IPS-18a (cell line): ENCODE measurements around the gene EBPL.
"Not testable (repeated sequence)": the region's sequence is repeated elsewhere in the genome, so short reads cannot be mapped to it uniquely, and the experiment has no call there.

Experiments
- H3K27ac ChIP-seq: one replicate; pipeline ENCODE4 v1.5.1; 2013; ENCODE audit warnings: low read length
- H3K27me3 ChIP-seq: one replicate; pipeline ENCODE4 v1.6.1; 2013; ENCODE audit warnings: mild to moderate bottlenecking, low read length; ENCODE audit not compliant: control insufficient read depth, insufficient read depth
- H3K36me3 ChIP-seq: one replicate; pipeline ENCODE4 v1.6.1; 2013; ENCODE audit warnings: low read depth, low read length; ENCODE audit not compliant: control insufficient read depth
- H3K4me1 ChIP-seq: one replicate; pipeline ENCODE4 v1.6.1; 2013; ENCODE audit warnings: low read depth, low read length; ENCODE audit not compliant: control insufficient read depth
- H3K4me3 ChIP-seq: one replicate; pipeline ENCODE4 v1.5.1; 2013; ENCODE audit warnings: low read length
- H3K9ac ChIP-seq: one replicate; pipeline ENCODE4 v1.6.1; 2013; ENCODE audit warnings: mild to moderate bottlenecking, low read length, moderate library complexity
- H3K9me3 ChIP-seq: one replicate; pipeline ENCODE4 v1.6.1; 2013; ENCODE audit warnings: low read depth, low read length; ENCODE audit not compliant: control insufficient read depth

The EBPL gene

GRCh38 chr13:49690995-49691784 lies at the start of gene EBPL:
Gene EBPL (minus strand): TSS chr13:49691486. CDS start chr13:49691424, 62 bp downstream.
- Histone ChIP-seq H3K4me3 (peak within 1 kb of the TSS; percentile 99), H3K36me3 (peaks cover 17% of the 10 kb centered on the region), H3K27ac (peak within 1 kb of the TSS; percentile 67), H3K9me3 (no peaks in the 10 kb centered on the region), H3K27me3 (no peaks in the 10 kb centered on the region), H3K9ac (peak within 1 kb of the TSS; percentile 91), H3K4me1 (peaks cover 3% of the 10 kb centered on the region)

- H3K27me3 ChIP-seq = no peaks in the 10 kb centered on the region
- no peak overlapping the region for H3K27ac ChIP-seq
- no peaks in the 10 kb centered on the region for H3K4me1 ChIP-seq
- no peak overlapping the region for H3K4me3 ChIP-seq
- peaks cover 10% of the 10 kb centered on the region for H3K36me3 ChIP-seq
- no peaks in the 10 kb centered on the region for H3K9me3 ChIP-seq
- H3K9ac ChIP-seq = no peak overlapping the region
Measured at GRCh38 chr13:49740870-49741269, 49.6 kb upstream of the EBPL start.

- Histone ChIP-seq H3K27me3 (no peaks in the 10 kb centered on the region), H3K9ac (no peak overlapping the region), H3K36me3 (peaks cover 10% of the 10 kb centered on the region), H3K27ac (no peak overlapping the region), H3K4me1 (no peaks in the 10 kb centered on the region), H3K4me3 (no peak overlapping the region), H3K9me3 (no peaks in the 10 kb centered on the region)
Measured at GRCh38 chr13:49739498-49740187, 48.4 kb upstream of the EBPL start.

GRCh38 chr13:49733181-49733951 lies 42.1 kb upstream of the EBPL start:
- Histone ChIP-seq H3K27me3 (no peaks in the 10 kb centered on the region), H3K4me1 (no peaks in the 10 kb centered on the region), H3K4me3 (no peak overlapping the region), H3K27ac (no peak overlapping the region), H3K36me3 (peaks cover 19% of the 10 kb centered on the region), H3K9ac (no peak overlapping the region), H3K9me3 (no peaks in the 10 kb centered on the region)

- H3K9me3 ChIP-seq = no peaks in the 10 kb centered on the region
- H3K27me3 ChIP-seq = no peaks in the 10 kb centered on the region
- H3K9ac ChIP-seq = no peak overlapping the region
- no peak overlapping the region for H3K4me3 ChIP-seq
- no peaks in the 10 kb centered on the region for H3K4me1 ChIP-seq
- H3K36me3 ChIP-seq = peaks cover 20% of the 10 kb centered on the region
- H3K27ac ChIP-seq = no peak overlapping the region
Measured at GRCh38 chr13:49731766-49732165, 40.5 kb upstream of the EBPL start.

- Histone ChIP-seq H3K4me1 (no peaks in the 10 kb centered on the region), H3K36me3 (peaks cover 43% of the 10 kb centered on the region), H3K4me3 (no peak overlapping the region), H3K9ac (no peak overlapping the region), H3K27me3 (no peaks in the 10 kb centered on the region), H3K27ac (no peak overlapping the region), H3K9me3 (no peaks in the 10 kb centered on the region)
Measured at GRCh38 chr13:49716615-49717014, 25.3 kb upstream of the EBPL start.

- H3K27ac ChIP-seq = no peak overlapping the region
- H3K4me3 ChIP-seq = no peak overlapping the region
- H3K4me1 ChIP-seq = no peaks in the 10 kb centered on the region
- no peaks in the 10 kb centered on the region for H3K9me3 ChIP-seq
- no peak overlapping the region for H3K9ac ChIP-seq
- H3K27me3 ChIP-seq = no peaks in the 10 kb centered on the region
- peaks cover 32% of the 10 kb centered on the region for H3K36me3 ChIP-seq
Measured at GRCh38 chr13:49714757-49715156, 23.5 kb upstream of the EBPL start.

GRCh38 chr13:49711218-49711863 lies 20.1 kb upstream of the EBPL start:
- Histone ChIP-seq H3K36me3 (peaks cover 26% of the 10 kb centered on the region), H3K9me3 (no peaks in the 10 kb centered on the region), H3K9ac (no peak overlapping the region), H3K4me1 (no peaks in the 10 kb centered on the region), H3K27me3 (no peaks in the 10 kb centered on the region), H3K4me3 (no peak overlapping the region), H3K27ac (no peak overlapping the region)

GRCh38 chr13:49704264-49704663 lies 13.0 kb upstream of the EBPL start:
- H3K4me1 ChIP-seq, H3K4me3 ChIP-seq, H3K9me3 ChIP-seq, H3K9ac ChIP-seq, H3K27ac ChIP-seq, H3K27me3 ChIP-seq: not testable (repeated sequence)
- H3K36me3 ChIP-seq = peaks cover 43% of the 10 kb centered on the region

- Histone ChIP-seq H3K27me3 (no peaks in the 10 kb centered on the region), H3K9ac (no peak overlapping the region), H3K4me3 (no peak overlapping the region), H3K27ac (no peak overlapping the region), H3K4me1 (peaks cover 7% of the 10 kb centered on the region), H3K9me3 (no peaks in the 10 kb centered on the region), H3K36me3 (peaks cover 32% of the 10 kb centered on the region)
Measured at GRCh38 chr13:49701491-49701890, 10.2 kb upstream of the EBPL start.

- H3K4me1 ChIP-seq = peaks cover 7% of the 10 kb centered on the region
- no peak overlapping the region for H3K27ac ChIP-seq
Measured at GRCh38 chr13:49697468-49697867, 6.2 kb upstream of the EBPL start.

More at GRCh38 chr13:49697468-49697867, 6.2 kb upstream of the EBPL start:
- H3K36me3 ChIP-seq = peaks cover 16% of the 10 kb centered on the region
- H3K9ac ChIP-seq = no peak overlapping the region
- H3K9me3 ChIP-seq = no peaks in the 10 kb centered on the region
- H3K4me3 ChIP-seq = no peak overlapping the region
- H3K27me3 ChIP-seq = no peaks in the 10 kb centered on the region
